ENCODE measurements around the gene ZNF91. TPM values are rescaled to one million over a fixed set of nuclear protein-coding genes. Genes with fewer than 3 reads are reported as not detected.

ZNF91 gene
- total and polyA plus RNA-seq, 10 of the 15 experiments (the other 5 are each of a cell fraction or from before 2014, with no cell fraction given): 4.6 to 31.1 (median 11.3) TPM

GRCh38 chr19:23409392-23410048, 14.2 kb upstream of the ZNF91 start:
- FAIRE-seq: no peak
- ChIA-PET RAD21 (ENCODE audit: unreplicated experiment) (no interaction called here), SMC1A (ENCODE audit: uncharacterized antibody, unreplicated experiment) (no interaction called here), POLR2A (interaction anchor here (0.7 kb wide), 1 partner anchor 8 kb away, joined by 3 read pairs; no protein-coding TSS in a partner anchor), CTCF (no interaction called here)
- Histone ChIP-seq H3K4me1 (ENCODE audit: control insufficient read depth, insufficient read depth, low read length) (no peaks in the 10 kb centered on the region), H3K36me3 (ENCODE audit: control insufficient read depth in 2 of 2, insufficient read depth in 2 of 2, low read length in 1 of 2) (no peaks in the 10 kb centered on the region), H3K27ac (ENCODE audit: control insufficient read depth, insufficient read depth) (no peak overlapping the region), H3K9ac (ENCODE audit: control insufficient read depth, insufficient read depth, low read length) (no peak overlapping the region), H3K4me3 (no peak overlapping the region), H2AFZ (ENCODE audit: control insufficient read depth, low read depth, low read length) (no peak overlapping the region), H3K27me3 (replicated peaks in 1 of 2; ENCODE audit: control insufficient read depth in 2 of 2, insufficient read depth in 2 of 2, low read length in 1 of 2) (no peaks in the 10 kb centered on the region), H3K4me2 (ENCODE audit: control insufficient read depth, insufficient read depth) (no peak overlapping the region), H3K9me3 (replicated peaks; ENCODE audit: control insufficient read depth, insufficient read depth, low read length) (no peaks in the 10 kb centered on the region; the same call in 2 of the 3 replicates), H4K20me1 (ENCODE audit: control insufficient read depth, insufficient read depth) (no peaks in the 10 kb centered on the region), H3K79me2 (ENCODE audit: control insufficient read depth, insufficient read depth, low read length) (no peaks in the 10 kb centered on the region)
- TF ChIP-seq MTA3 (IDR thresholded peaks at IDR 0.05; ENCODE audit: borderline replicate concordance, low read length) (no peak), RAD21 (IDR thresholded peaks at IDR 0.05; ENCODE audit: insufficient read depth, low read depth, low read length) (no peak), RAD51 (IDR thresholded peaks at IDR 0.05) (no peak), SKIL (IDR thresholded peaks at IDR 0.05; ENCODE audit: low read depth, poor library complexity, severe bottlenecking) (no peak), TBL1XR1 (IDR thresholded peaks at IDR 0.05; ENCODE audit: low read depth, low read length) (no peak), EZH2 (IDR thresholded peaks at IDR 0.05; ENCODE audit: borderline replicate concordance, control insufficient read depth, low read depth, low read length) (no peak), BMI1 (IDR thresholded peaks at IDR 0.05; ENCODE audit: borderline replicate concordance) (no peak)
- in situ Hi-C loops (cut with MboI) (no loop called here), intact Hi-C loops (cut with micrococcal nuclease; ENCODE audit: unreplicated experiment) (no loop called here)
- 71% methylated on average over 18 of the region's 21 CpGs for WGBS (ENCODE audit: insufficient coverage, insufficient replicate concordance, low lambda C conversion rate, missing lambda C conversion rate)
- ATAC-seq: no peak
- no TSS peak for BruUV-seq (replicated peaks)
- DNase-seq (ENCODE audit: low read depth, low spot score): no peak
